HG03139 (cell line): ENCODE data around the gene ADRM1.

Experiments
- ATAC-seq: cut with Tn5 transposase; IDR thresholded peaks from one replicate; pipeline ENCODE4 v1.9.1; 2021; ENCODE audit not compliant: unreplicated experiment

The ADRM1 gene

GRCh38 chr20:62309198-62309944 lies 6.6 kb downstream of the ADRM1 start:
- no peak for ATAC-seq

GRCh38 chr20:62309947-62310756 lies 7.4 kb downstream of the ADRM1 start:
- no peak for ATAC-seq

- no peak for ATAC-seq
Measured at GRCh38 chr20:62310757-62311121, 7.9 kb downstream of the ADRM1 start.

- ATAC-seq = no peak
Measured at GRCh38 chr20:62311150-62311549, 8.4 kb downstream of the ADRM1 start.

GRCh38 chr20:62311832-62312661 lies 9.2 kb downstream of the ADRM1 start:
- no peak for ATAC-seq

GRCh38 chr20:62312662-62312977 lies 9.8 kb downstream of the ADRM1 start:
- no peak for ATAC-seq

GRCh38 chr20:62313021-62313420 lies 10.2 kb downstream of the ADRM1 start:
- ATAC-seq = no peak

- no peak for ATAC-seq
Measured at GRCh38 chr20:62313460-62314338, 10.9 kb downstream of the ADRM1 start.

- ATAC-seq = no peak
Measured at GRCh38 chr20:62314339-62314638, 11.5 kb downstream of the ADRM1 start.

- no peak for ATAC-seq
Measured at GRCh38 chr20:62314711-62315302, 12.0 kb downstream of the ADRM1 start.

- ATAC-seq = no peak
Measured at GRCh38 chr20:62315773-62316172, 13.0 kb downstream of the ADRM1 start.

- ATAC-seq = no peak
Measured at GRCh38 chr20:62316331-62317166, 13.8 kb downstream of the ADRM1 start.

- ATAC-seq = no peak
Measured at GRCh38 chr20:62317167-62317655, 14.4 kb downstream of the ADRM1 start.

GRCh38 chr20:62318400-62319345 lies 15.9 kb downstream of the ADRM1 start:
- no peak for ATAC-seq

- ATAC-seq = no peak
Measured at GRCh38 chr20:62319346-62319909, 16.6 kb downstream of the ADRM1 start.

- ATAC-seq = no peak
Measured at GRCh38 chr20:62320581-62321354, 18.0 kb downstream of the ADRM1 start.

GRCh38 chr20:62321521-62321948 lies 18.7 kb downstream of the ADRM1 start:
- no peak for ATAC-seq
